ENCODE measurements around the gene CHST8. TPM values are rescaled to one million over a fixed set of nuclear protein-coding genes. Genes with fewer than 3 reads are reported as not detected.
A peak's percentile ranks its signal among the peaks of the same experiment; 100 is the strongest.

The CHST8 gene
- total and polyA plus RNA-seq, 2 of the 13 experiments (the other 11 are each of a cell fraction or from before 2014, with no cell fraction given), result not detected

DNA sequence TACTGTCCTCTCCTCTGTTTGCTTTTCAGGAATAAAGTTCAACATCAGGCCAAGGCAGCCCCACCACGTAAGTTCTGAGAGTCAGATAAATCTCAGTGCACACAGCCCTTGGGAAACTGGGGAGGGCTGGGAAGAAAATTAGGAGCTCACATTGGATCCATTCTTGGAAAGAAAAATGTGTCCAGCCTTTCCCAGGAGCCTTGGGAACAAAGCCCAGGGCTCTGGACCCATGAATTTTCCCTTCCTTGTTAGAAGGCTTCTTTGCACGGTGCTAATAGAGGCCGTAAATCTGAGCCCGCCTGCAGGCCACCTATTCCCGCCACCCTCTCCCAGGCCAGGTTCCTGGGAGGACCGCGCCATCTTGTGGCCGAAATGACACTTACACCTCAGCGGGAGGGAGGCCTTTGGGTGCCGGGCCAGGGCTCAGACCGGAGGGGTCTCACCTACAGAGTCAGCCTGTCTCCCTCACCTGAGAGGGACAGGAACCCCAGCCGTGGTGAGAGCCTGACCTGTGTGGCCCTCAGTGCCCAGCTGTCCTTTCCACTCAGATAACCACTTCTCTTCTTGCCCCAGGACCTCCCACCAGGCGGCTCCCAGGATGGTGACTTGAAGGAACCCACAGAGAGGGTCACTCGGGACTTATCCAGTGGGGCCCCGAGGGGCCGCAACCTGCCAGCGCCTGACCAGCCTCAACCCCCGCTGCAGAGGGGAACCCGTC, 149.8 kb downstream of the CHST8 start:
- in situ Hi-C loops (cut with HindIII; ENCODE audit: extremely low pct_ligation_motif_present, low pct_unique_long_range_greater_than_20kb) (loop anchor here (5.0 kb wide), 3 partner anchors 49 to 534 kb away; no protein-coding TSS in a partner anchor), intact Hi-C loops (cut with micrococcal nuclease; ENCODE audit: unreplicated experiment) (loop anchor here (1.0 kb wide), 1 partner anchor 341 kb away; no protein-coding TSS in a partner anchor)
- Histone ChIP-seq H3K4me2 (ENCODE audit: low read depth, low read length) (no peak overlapping the region), H3K27me3 (ENCODE audit: control insufficient read depth in 1 of 2, insufficient read depth in 2 of 2, low read length in 2 of 2) (peaks cover 1 to 5% of the 10 kb centered on the region in 2 experiments; a peak in 2 of 5 replicates), H3K4me1 (ENCODE audit: insufficient read depth, low read length) (no peaks in the 10 kb centered on the region), H4K20me1 (ENCODE audit: insufficient read depth, low read length) (peaks cover 7% of the 10 kb centered on the region; the same call in 1 of the 2 replicates), H3K27ac (ENCODE audit: extremely low read length, insufficient read depth, low read length) (no peak overlapping the region), H3K4me3 (replicated peaks in 1 of 3; ENCODE audit: insufficient read depth in 1 of 3, low read depth in 2 of 3, low read length in 3 of 3) (no peak overlapping the region), H3K36me3 (replicated peaks in 1 of 2; ENCODE audit: control insufficient read depth in 1 of 2, insufficient read depth in 2 of 2, low read length in 2 of 2) (no peaks in the 10 kb centered on the region), H3K9me3 (ENCODE audit: low read length) (no peaks in the 10 kb centered on the region), H3K9ac (ENCODE audit: insufficient read depth, low read depth, low read length) (no peak overlapping the region), H2AFZ (ENCODE audit: low read length) (no peak overlapping the region), H3K79me2 (ENCODE audit: insufficient read depth, low read length) (no peaks in the 10 kb centered on the region)
- ATAC-seq (peak; percentile 89), DNase-seq (ENCODE audit: low spot score) (peak; percentile 50), FAIRE-seq (no peak)
- 0% methylated on average over 3 of the region's 19 CpGs for WGBS (ENCODE audit: low lambda C conversion rate)
- ChIA-PET POLR2A (no interaction called here), CTCF (ENCODE audit: low intra/inter-chr PET ratio, low total read pairs) (interaction anchor here (1.1 to 2.9 kb wide), 3 partner anchors 341 to 537 kb away, joined by 3 to 21 read pairs (median 11); no protein-coding TSS in a partner anchor)
- BruUV-seq (replicated peaks), result no TSS peak
- TF ChIP-seq MIER2 (CRISPR knock-in tag; IDR thresholded peaks at IDR 0.05) (no peak; the same call in 1 of the 2 replicates), ZBTB1 (CRISPR knock-in tag; IDR thresholded peaks at IDR 0.05; ENCODE audit: borderline replicate concordance) (no peak), SKI (IDR thresholded peaks at IDR 0.05; ENCODE audit: partially characterized antibody) (no peak), MXI1 (IDR thresholded peaks at IDR 0.05; ENCODE audit: borderline replicate concordance, low read depth, low read length) (0 out of 3 replicates have a peak, but pooled peaks have one; percentile 13), NFIC (IDR thresholded peaks at IDR 0.05; ENCODE audit: low read length) (no peak), SRSF9 (IDR thresholded peaks at IDR 0.05; ENCODE audit: borderline replicate concordance, insufficient read depth, low read depth, low read length, poor library complexity, severe bottlenecking) (no peak), ATM (IDR thresholded peaks at IDR 0.05; ENCODE audit: borderline replicate concordance) (no peak), HNRNPK (IDR thresholded peaks at IDR 0.05; ENCODE audit: low read depth, low read length, poor library complexity, severe bottlenecking) (no peak), PLRG1 (conservative IDR thresholded peaks at IDR 0.05) (no peak), ZNF501 (CRISPR knock-in tag; IDR thresholded peaks at IDR 0.05) (0 out of 2 replicates have a peak, but pooled peaks have one; percentile 38), ZNF326 (CRISPR knock-in tag; IDR thresholded peaks at IDR 0.05; ENCODE audit: borderline replicate concordance) (no peak), BCL6 (CRISPR knock-in tag; IDR thresholded peaks at IDR 0.05) (peak; percentile 54), ZNF20 (CRISPR knock-in tag; IDR thresholded peaks at IDR 0.05) (no peak), TGIF2 (CRISPR knock-in tag; IDR thresholded peaks at IDR 0.05) (no peak), STAG1 (CRISPR knock-in tag; IDR thresholded peaks at IDR 0.05) (peak; percentile 97)
- TF ChIP-seq, protein P1, sequence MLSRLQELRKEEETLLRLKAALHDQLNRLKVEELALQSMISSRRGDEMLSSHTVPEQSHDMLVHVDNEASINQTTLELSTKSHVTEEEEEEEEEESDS (CRISPR knock-in tag; IDR thresholded peaks at IDR 0.05; ENCODE audit: borderline replicate concordance), result no peak
- TF ChIP-seq, protein P2, sequence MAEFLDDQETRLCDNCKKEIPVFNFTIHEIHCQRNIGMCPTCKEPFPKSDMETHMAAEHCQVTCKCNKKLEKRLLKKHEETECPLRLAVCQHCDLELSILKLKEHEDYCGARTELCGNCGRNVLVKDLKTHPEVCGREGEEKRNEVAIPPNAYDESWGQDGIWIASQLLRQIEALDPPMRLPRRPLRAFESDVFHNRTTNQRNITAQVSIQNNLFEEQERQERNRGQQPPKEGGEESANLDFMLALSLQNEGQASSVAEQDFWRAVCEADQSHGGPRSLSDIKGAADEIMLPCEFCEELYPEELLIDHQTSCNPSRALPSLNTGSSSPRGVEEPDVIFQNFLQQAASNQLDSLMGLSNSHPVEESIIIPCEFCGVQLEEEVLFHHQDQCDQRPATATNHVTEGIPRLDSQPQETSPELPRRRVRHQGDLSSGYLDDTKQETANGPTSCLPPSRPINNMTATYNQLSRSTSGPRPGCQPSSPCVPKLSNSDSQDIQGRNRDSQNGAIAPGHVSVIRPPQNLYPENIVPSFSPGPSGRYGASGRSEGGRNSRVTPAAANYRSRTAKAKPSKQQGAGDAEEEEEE (CRISPR knock-in tag; IDR thresholded peaks at IDR 0.05; ENCODE audit: borderline replicate concordance), result no peak
- TF ChIP-seq, protein P3, sequence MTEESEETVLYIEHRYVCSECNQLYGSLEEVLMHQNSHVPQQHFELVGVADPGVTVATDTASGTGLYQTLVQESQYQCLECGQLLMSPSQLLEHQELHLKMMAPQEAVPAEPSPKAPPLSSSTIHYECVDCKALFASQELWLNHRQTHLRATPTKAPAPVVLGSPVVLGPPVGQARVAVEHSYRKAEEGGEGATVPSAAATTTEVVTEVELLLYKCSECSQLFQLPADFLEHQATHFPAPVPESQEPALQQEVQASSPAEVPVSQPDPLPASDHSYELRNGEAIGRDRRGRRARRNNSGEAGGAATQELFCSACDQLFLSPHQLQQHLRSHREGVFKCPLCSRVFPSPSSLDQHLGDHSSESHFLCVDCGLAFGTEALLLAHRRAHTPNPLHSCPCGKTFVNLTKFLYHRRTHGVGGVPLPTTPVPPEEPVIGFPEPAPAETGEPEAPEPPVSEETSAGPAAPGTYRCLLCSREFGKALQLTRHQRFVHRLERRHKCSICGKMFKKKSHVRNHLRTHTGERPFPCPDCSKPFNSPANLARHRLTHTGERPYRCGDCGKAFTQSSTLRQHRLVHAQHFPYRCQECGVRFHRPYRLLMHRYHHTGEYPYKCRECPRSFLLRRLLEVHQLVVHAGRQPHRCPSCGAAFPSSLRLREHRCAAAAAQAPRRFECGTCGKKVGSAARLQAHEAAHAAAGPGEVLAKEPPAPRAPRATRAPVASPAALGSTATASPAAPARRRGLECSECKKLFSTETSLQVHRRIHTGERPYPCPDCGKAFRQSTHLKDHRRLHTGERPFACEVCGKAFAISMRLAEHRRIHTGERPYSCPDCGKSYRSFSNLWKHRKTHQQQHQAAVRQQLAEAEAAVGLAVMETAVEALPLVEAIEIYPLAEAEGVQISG (CRISPR knock-in tag; IDR thresholded peaks at IDR 0.05), result peak; percentile 37; the same call in 1 of the 2 replicates

Measured in HepG2 (cell line).